T-cell (primary cell): ENCODE measurements around the gene ZNF48. TPM values are rescaled to one million over a fixed set of nuclear protein-coding genes. Genes with fewer than 3 reads are reported as not detected.
"Not testable (repeated sequence)": the region's sequence is repeated elsewhere in the genome, so short reads cannot be mapped to it uniquely, and the experiment has no call there.

ENCODE experiments used
- ATAC-seq, 4 experiments: fragments of 200-7000 bp in 3 of 4; fragments of 150-1000 bp in 1 of 4; cut with Tn5 transposase; replicated peaks in 1 of 4; 1 replicate in 3 of 4; 2 replicates in 1 of 4; pipeline ENCODE4 v1.10.0; 2021; ENCODE audit warnings: moderate library complexity in 3 of 4, mild to moderate bottlenecking in 2 of 4, moderate number of reproducible peaks in 1 of 4
- CTCF ChIA-PET, 2 donors: fragments of 300-600 bp; sonication (Branson Sonifier 250); formaldehyde crosslinking; loops; one replicate each; lab custom pipeline; 2022; ENCODE audit warnings: antibody characterized with exemption in 2 of 2; lab: Charles Lee
- POLR2A ChIA-PET, 2 donors: fragments of 300-600 bp; sonication (Branson Sonifier 250); formaldehyde crosslinking; loops; one replicate each; lab custom pipeline; 2022; ENCODE audit warnings: antibody characterized with exemption in 2 of 2; lab: Charles Lee
- DNase-seq, 35 experiments: peaks; one replicate each; pipeline versions ENCODE4 v3.0.0 to v3.0.0-alpha.2; 2013 to 2023
- H3K27ac ChIP-seq: one replicate; pipeline ENCODE4 v1.5.1; 2013; ENCODE audit warnings: low read length
- H3K27me3 ChIP-seq, 2 experiments: replicated peaks in 1 of 2; 1 replicate in 1 of 2; 2 replicates in 1 of 2; pipeline versions ENCODE4 v1.6.1 to v1.7.0; 2013; ENCODE audit warnings: low read length in 1 of 2, mixed read lengths in 1 of 2; ENCODE audit not compliant: control insufficient read depth in 2 of 2, insufficient read depth in 2 of 2; ENCODE audit errors: extremely low read depth in 1 of 2
- H3K36me3 ChIP-seq, 2 donors: 1 replicate in 1 of 2; 2 replicates in 1 of 2; pipeline versions ENCODE4 v1.6.1 to v1.7.0; 2013; ENCODE audit warnings: low read length in 1 of 2; ENCODE audit not compliant: control insufficient read depth in 2 of 2, insufficient read depth in 1 of 2; ENCODE audit errors: extremely low read depth in 1 of 2
- H3K4me1 ChIP-seq, 2 experiments: 1 replicate in 1 of 2; 2 replicates in 1 of 2; pipeline versions ENCODE4 v1.6.1 to v1.7.0; 2013; ENCODE audit warnings: low read length in 2 of 2, mixed read lengths in 1 of 2; ENCODE audit not compliant: insufficient read depth in 2 of 2, control insufficient read depth in 1 of 2; ENCODE audit errors: extremely low read depth in 1 of 2
- H3K4me3 ChIP-seq, 2 donors: 1 replicate in 1 of 2; 2 replicates in 1 of 2; pipeline versions ENCODE4 v1.5.1 to v1.7.0; 2013; ENCODE audit warnings: mild to moderate bottlenecking in 2 of 2, low read length in 1 of 2, moderate library complexity in 1 of 2; ENCODE audit not compliant: control insufficient read depth in 1 of 2; ENCODE audit errors: extremely low read depth in 1 of 2
- H3K9me3 ChIP-seq: 2 replicates; pipeline ENCODE4 v1.7.0; 2013
- H3K27ac Mint-ChIP-seq, 2 donors: one replicate each; pipeline ENCODE4 v1.8.0; 2020 to 2021; ENCODE audit warnings: mild to moderate bottlenecking in 2 of 2, mixed read lengths in 2 of 2
- H3K27me3 Mint-ChIP-seq, 2 donors: one replicate each; pipeline ENCODE4 v1.8.0; 2021 to 2022; ENCODE audit warnings: mixed read lengths in 2 of 2
- H3K36me3 Mint-ChIP-seq: one replicate; pipeline ENCODE4 v1.8.0; 2021; ENCODE audit warnings: mixed read lengths
- H3K4me1 Mint-ChIP-seq, 3 donors: one replicate each; pipeline ENCODE4 v1.8.0; 2020 to 2022; ENCODE audit warnings: mixed read lengths in 3 of 3, mild to moderate bottlenecking in 1 of 3
- H3K4me3 Mint-ChIP-seq, 3 donors: one replicate each; pipeline ENCODE4 v1.8.0; 2020 to 2022; ENCODE audit warnings: mild to moderate bottlenecking in 3 of 3, mixed read lengths in 3 of 3, moderate library complexity in 3 of 3
- H3K9me3 Mint-ChIP-seq, 3 donors: one replicate each; pipeline ENCODE4 v1.8.0; 2020 to 2022; ENCODE audit warnings: mixed read lengths in 3 of 3
- WGBS: methylation state at CpG from one replicate; pipeline ENCODE4 v1.1.5; 2013; ENCODE audit warnings: missing lambda C conversion rate; ENCODE audit not compliant: insufficient coverage; 5-methylcytosine and 5-hydroxymethylcytosine counted together
- total RNA-seq, 35 experiments: library from RNA in 6 of 35; stranded (reverse) in 6 of 35; fragments of 120-200 nt in 1 of 35; gene quantifications; one replicate each; pipeline versions ENCODE4 v1.2.1 to v1.2.4 and lab custom pipeline; 2013 to 2026

The ZNF48 gene
- total RNA-seq, 5 donors from 2014 or later (not counting 1 experiment from before 2014, with no cell fraction given) = 7.3 to 17.5 (median 16.4) TPM

- DNase-seq = peak; percentile 59 to 85 (median 74)
- POLR2A ChIA-PET = interaction anchor here (0.5 to 1.4 kb wide), 3 partner anchors 11 to 277 kb away, joined by 4 to 6 read pairs (median 5); partner anchors contain the start of gene TBC1D10B (in 2 of the 2)
- H3K27me3 ChIP-seq = no peaks in the 10 kb centered on the region
- peaks cover 26 to 74% of the 10 kb centered on the region in 2 experiments for H3K4me1 ChIP-seq
- peaks cover 63 to 65% (median 64%) of the 10 kb centered on the region in 3 donors for H3K4me1 Mint-ChIP-seq
- CTCF ChIA-PET = interaction anchor here in 1 of 2 donors (0.6 to 3.0 kb wide), 10 partner anchors 10 to 681 kb away, joined by 3 to 21 read pairs (median 5); partner anchors contain the start of genes DCTPP1, TBC1D10B and ZNF771
- H3K4me3 ChIP-seq = peak within 1 kb of the TSS; percentile 72
- H3K36me3 ChIP-seq = peaks cover 0 to 15% of the 10 kb centered on the region in 2 donors
- ATAC-seq = peak; percentile 37 to 47 (median 46)
- H3K4me3 Mint-ChIP-seq = peak within 1 kb of the TSS; percentile 80 to 100 (median 99)
- peaks cover 8% of the 10 kb centered on the region for H3K36me3 Mint-ChIP-seq
- H3K27ac Mint-ChIP-seq = peak within 1 kb of the TSS; percentile 99 to 100
- H3K9me3 ChIP-seq = no peaks in the 10 kb centered on the region
- WGBS = 0% methylated on average over 3 of the region's 12 CpGs
- no peaks in the 10 kb centered on the region for H3K27me3 Mint-ChIP-seq
- peak within 1 kb of the TSS; percentile 96 for H3K27ac ChIP-seq
- H3K9me3 Mint-ChIP-seq = no peaks in the 10 kb centered on the region
These were observed 12.9 kb upstream of the ZNF48 start, which contains the start of gene SEPTIN1 for GRCh38 chr16:30382111-30382881. SEPTIN1 (minus strand) TSS chr16:30382561; CDS start chr16:30382542, 19 bp downstream.

GRCh38 chr16:30383521-30383920 is 11.7 kb upstream of the ZNF48 start:
- Histone ChIP-seq H3K27ac (peak overlapping the region; percentile 96), H3K27me3 (no peaks in the 10 kb centered on the region), H3K4me3 (peak overlapping the region in 1 of 2 donors; percentile 72), H3K36me3 (peaks cover 0 to 15% of the 10 kb centered on the region in 2 donors), H3K9me3 (no peaks in the 10 kb centered on the region), H3K4me1 (peaks cover 26 to 63% of the 10 kb centered on the region in 2 experiments)
- Mint-ChIP-seq H3K27me3 (no peaks in the 10 kb centered on the region), H3K9me3 (no peaks in the 10 kb centered on the region), H3K4me3 (peak overlapping the region; percentile 80 to 100 (median 99)), H3K36me3 (peaks cover 5% of the 10 kb centered on the region), H3K27ac (peak overlapping the region; percentile 99 to 100), H3K4me1 (peaks cover 50 to 56% (median 55%) of the 10 kb centered on the region in 3 donors)
- ATAC-seq (no peak), DNase-seq (no peak)
- WGBS = 90% methylated on average over 2 of the region's 2 CpGs
- ChIA-PET CTCF (interaction anchor here (0.7 to 1.4 kb wide), 3 partner anchors 26 to 682 kb away, joined by 4 to 9 read pairs (median 5); no protein-coding TSS in a partner anchor), POLR2A (interaction anchor here (0.6 to 1.4 kb wide), 3 partner anchors 12 to 27 kb away, joined by 4 to 6 read pairs (median 5); partner anchors contain the start of gene TBC1D10B (in 2 of the 2))

GRCh38 chr16:30394592-30395154 is 547 bp upstream of the ZNF48 start:
- H3K27ac ChIP-seq = peak overlapping the region; percentile 61
- Mint-ChIP-seq H3K36me3 (no peaks in the 10 kb centered on the region), H3K27ac (peak overlapping the region; percentile 79 to 87), H3K9me3 (no peaks in the 10 kb centered on the region), H3K4me1 (peaks cover 22 to 34% (median 33%) of the 10 kb centered on the region in 3 donors), H3K4me3 (peak overlapping the region; percentile 82 to 88 (median 83)), H3K27me3 (no peaks in the 10 kb centered on the region)
- peaks cover 2 to 18% of the 10 kb centered on the region in 2 donors for H3K36me3 ChIP-seq
- WGBS = 45% methylated on average over 22 of the region's 31 CpGs
- no peaks in the 10 kb centered on the region for H3K9me3 ChIP-seq
- H3K4me1 ChIP-seq = peaks cover 9 to 51% of the 10 kb centered on the region in 2 experiments
- ChIA-PET CTCF (interaction anchor here in 1 of 2 donors (0.7 to 1.9 kb wide), 4 partner anchors 15 to 157 kb away, joined by 3 to 8 read pairs (median 4); no protein-coding TSS in a partner anchor), POLR2A (interaction anchor here in 1 of 2 donors (0.6 kb wide), 1 partner anchor 8 kb away, joined by 3 read pairs; no protein-coding TSS in a partner anchor)
- ATAC-seq (no peak), DNase-seq (no peak)
- H3K4me3 ChIP-seq = peak overlapping the region; percentile 67 to 69
- H3K27me3 ChIP-seq = no peaks in the 10 kb centered on the region

GRCh38 chr16:30395992-30396585 is 869 bp downstream of the ZNF48 start:
- ChIA-PET POLR2A (interaction anchor here in 1 of 2 donors (0.5 kb wide), 1 partner anchor 1904 kb away, joined by 5 read pairs; the partner anchor contains the start of gene CLN3), CTCF (interaction anchor here in 1 of 2 donors (1.2 to 1.9 kb wide), 4 partner anchors 11 to 25 kb away, joined by 3 to 8 read pairs (median 4); no protein-coding TSS in a partner anchor)
- Histone ChIP-seq H3K27me3 (peaks cover 0 to 8% of the 10 kb centered on the region in 2 experiments), H3K27ac (no peak overlapping the region), H3K36me3 (peaks cover 2 to 18% of the 10 kb centered on the region in 2 donors), H3K4me1 (peaks cover 9 to 65% of the 10 kb centered on the region in 2 experiments), H3K9me3 (no peaks in the 10 kb centered on the region), H3K4me3 (peak overlapping the region; percentile 69 to 79)
- peak in 1 of 4 experiments; percentile 10 for ATAC-seq
- no peaks in the 10 kb centered on the region for H3K9me3 Mint-ChIP-seq
- no peaks in the 10 kb centered on the region for H3K27me3 Mint-ChIP-seq
- H3K4me1 Mint-ChIP-seq = peaks cover 33 to 42% (median 41%) of the 10 kb centered on the region in 3 donors
- 33% methylated on average over 11 of the region's 13 CpGs for WGBS
- DNase-seq = no peak
- peak overlapping the region; percentile 77 to 88 (median 84) for H3K4me3 Mint-ChIP-seq
- no peaks in the 10 kb centered on the region for H3K36me3 Mint-ChIP-seq
- H3K27ac Mint-ChIP-seq = peak overlapping the region; percentile 67 to 90

GRCh38 chr16:30396627-30397026 is 1.4 kb downstream of the ZNF48 start:
- not testable (repeated sequence) for H3K27me3 Mint-ChIP-seq, ATAC-seq, H3K36me3 Mint-ChIP-seq, H3K9me3 ChIP-seq, DNase-seq, H3K27me3 ChIP-seq, H3K27ac ChIP-seq, H3K9me3 Mint-ChIP-seq, H3K4me3 ChIP-seq
- ChIA-PET CTCF (interaction anchor here in 1 of 2 donors (1.2 to 1.9 kb wide), 2 partner anchors 10 to 26 kb away, joined by 3 to 8 read pairs; no protein-coding TSS in a partner anchor), POLR2A (interaction anchor here in 1 of 2 donors (0.5 kb wide), 1 partner anchor 1905 kb away, joined by 5 read pairs; the partner anchor contains the start of gene CLN3)
- peak overlapping the region; percentile 77 to 88 (median 84) for H3K4me3 Mint-ChIP-seq
- Histone ChIP-seq H3K4me1 (peaks cover 9 to 67% of the 10 kb centered on the region in 2 experiments), H3K36me3 (peaks cover 2 to 18% of the 10 kb centered on the region in 2 donors)
- H3K4me1 Mint-ChIP-seq = peaks cover 35 to 47% (median 43%) of the 10 kb centered on the region in 3 donors
- 92% methylated on average over 2 of the region's 4 CpGs for WGBS
- peak overlapping the region; percentile 39 to 49 for H3K27ac Mint-ChIP-seq
